Tibial artery (tissue), 4 donors: ENCODE measurements around the gene GALP.

Experiments used
- DNase-seq, 2 donors: peaks; one replicate each; pipeline ENCODE4 v3.0.0-alpha.2; 2019
- H3K27ac ChIP-seq, 2 donors: fragments of 200-600 bp; sonication (generic) in 1 of 2; 1 replicate in 1 of 2; 2 replicates in 1 of 2; pipeline ENCODE4 v1.5.1; 2018 to 2019; ENCODE audit warnings: mild to moderate bottlenecking in 1 of 2
- H3K27me3 ChIP-seq, 2 donors: fragments of 200-600 bp; sonication (generic) in 1 of 2; one replicate each; pipeline versions ENCODE4 v1.5.1 to v1.6.0; 2016 to 2019
- H3K36me3 ChIP-seq, 3 donors: fragments of 200-600 bp; sonication (generic) in 2 of 3; one replicate each; pipeline ENCODE4 v1.5.1; 2016 to 2019; ENCODE audit warnings: mild to moderate bottlenecking in 2 of 3
- H3K4me1 ChIP-seq, 4 donors: fragments of 200-600 bp; sonication (generic) in 2 of 4; 1 replicate in 3 of 4; 2 replicates in 1 of 4; pipeline ENCODE4 v1.5.1; 2016 to 2019
- H3K4me3 ChIP-seq, 2 donors: fragments of 200-600 bp; sonication (generic) in 1 of 2; 1 replicate in 1 of 2; 2 replicates in 1 of 2; pipeline ENCODE4 v1.5.1; 2018 to 2019; ENCODE audit warnings: mild to moderate bottlenecking in 2 of 2
- H3K9me3 ChIP-seq, 3 donors: fragments of 200-600 bp; sonication (generic) in 1 of 3; one replicate each; pipeline ENCODE4 v1.5.1; 2016 to 2019
- intact Hi-C: fragments of 100-400 bp; cut with DNase I; formaldehyde crosslinking; loops from one replicate; pipeline ENCODE4 v1.15.0; 2023; ENCODE audit warnings: low total_unique reads
- TF ChIP-seq, protein P1 (sequence below), 2 experiments: fragments of 200-600 bp in 1 of 2; fragments of 450-650 bp in 1 of 2; IDR thresholded peaks; one replicate each; pipeline ENCODE4 v1.5.1; 2017 to 2019; ENCODE audit warnings: antibody characterized with exemption in 2 of 2, mild to moderate bottlenecking in 1 of 2, moderate library complexity in 1 of 2

GALP gene

DNA sequence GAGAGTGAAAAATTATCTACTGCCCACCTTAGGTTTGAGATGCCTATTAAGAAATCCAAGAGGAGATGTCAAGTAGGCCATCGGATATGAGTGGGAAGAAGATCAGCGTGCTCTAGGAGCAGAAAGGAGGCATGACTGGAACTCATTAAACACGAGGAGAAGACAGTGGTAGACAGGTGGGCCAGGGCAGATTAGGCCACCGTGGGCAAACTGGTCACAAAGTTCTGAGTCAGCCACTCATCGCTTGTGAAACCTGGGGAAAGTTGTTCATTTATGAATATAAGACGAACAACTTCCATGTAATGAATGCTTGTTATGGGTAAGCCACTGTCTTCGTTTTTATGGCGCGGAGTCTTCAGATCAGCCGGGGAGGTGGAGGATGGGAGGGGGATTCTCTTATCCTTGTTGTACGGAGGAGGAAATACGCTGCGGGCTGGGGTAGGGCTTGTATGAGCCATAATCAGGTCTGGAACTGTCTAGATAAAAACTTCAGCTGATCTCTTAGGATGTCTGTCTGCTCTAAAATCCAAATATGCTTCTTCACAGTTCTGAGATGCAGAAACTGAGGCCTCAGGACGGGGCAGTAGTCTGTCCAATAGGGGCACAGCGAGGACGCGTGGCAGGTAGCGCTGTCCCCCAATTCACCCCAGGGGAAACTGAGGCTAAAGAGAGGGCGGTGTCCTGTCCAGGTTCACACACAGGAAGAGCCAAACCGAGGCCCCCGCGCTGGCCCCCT, 35.8 kb upstream of the GALP start:
- no peaks in the 10 kb centered on the region for H3K36me3 ChIP-seq
- H3K27ac ChIP-seq = peak overlapping the region; percentile 89 to 95
- TF ChIP-seq, protein P1, sequence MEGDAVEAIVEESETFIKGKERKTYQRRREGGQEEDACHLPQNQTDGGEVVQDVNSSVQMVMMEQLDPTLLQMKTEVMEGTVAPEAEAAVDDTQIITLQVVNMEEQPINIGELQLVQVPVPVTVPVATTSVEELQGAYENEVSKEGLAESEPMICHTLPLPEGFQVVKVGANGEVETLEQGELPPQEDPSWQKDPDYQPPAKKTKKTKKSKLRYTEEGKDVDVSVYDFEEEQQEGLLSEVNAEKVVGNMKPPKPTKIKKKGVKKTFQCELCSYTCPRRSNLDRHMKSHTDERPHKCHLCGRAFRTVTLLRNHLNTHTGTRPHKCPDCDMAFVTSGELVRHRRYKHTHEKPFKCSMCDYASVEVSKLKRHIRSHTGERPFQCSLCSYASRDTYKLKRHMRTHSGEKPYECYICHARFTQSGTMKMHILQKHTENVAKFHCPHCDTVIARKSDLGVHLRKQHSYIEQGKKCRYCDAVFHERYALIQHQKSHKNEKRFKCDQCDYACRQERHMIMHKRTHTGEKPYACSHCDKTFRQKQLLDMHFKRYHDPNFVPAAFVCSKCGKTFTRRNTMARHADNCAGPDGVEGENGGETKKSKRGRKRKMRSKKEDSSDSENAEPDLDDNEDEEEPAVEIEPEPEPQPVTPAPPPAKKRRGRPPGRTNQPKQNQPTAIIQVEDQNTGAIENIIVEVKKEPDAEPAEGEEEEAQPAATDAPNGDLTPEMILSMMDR (IDR thresholded peaks at IDR 0.05) = no peak
- no peak for DNase-seq
- intact Hi-C loops = loop anchor here (2.0 kb wide), 1 partner anchor 19 kb away; the partner anchor contains the start of gene ZNF787
- peak overlapping the region; percentile 60 to 70 for H3K4me3 ChIP-seq
- H3K4me1 ChIP-seq = peaks cover 0 to 34% (median 18%) of the 10 kb centered on the region in 4 donors
- no peaks in the 10 kb centered on the region for H3K27me3 ChIP-seq
- H3K9me3 ChIP-seq = no peaks in the 10 kb centered on the region

DNA sequence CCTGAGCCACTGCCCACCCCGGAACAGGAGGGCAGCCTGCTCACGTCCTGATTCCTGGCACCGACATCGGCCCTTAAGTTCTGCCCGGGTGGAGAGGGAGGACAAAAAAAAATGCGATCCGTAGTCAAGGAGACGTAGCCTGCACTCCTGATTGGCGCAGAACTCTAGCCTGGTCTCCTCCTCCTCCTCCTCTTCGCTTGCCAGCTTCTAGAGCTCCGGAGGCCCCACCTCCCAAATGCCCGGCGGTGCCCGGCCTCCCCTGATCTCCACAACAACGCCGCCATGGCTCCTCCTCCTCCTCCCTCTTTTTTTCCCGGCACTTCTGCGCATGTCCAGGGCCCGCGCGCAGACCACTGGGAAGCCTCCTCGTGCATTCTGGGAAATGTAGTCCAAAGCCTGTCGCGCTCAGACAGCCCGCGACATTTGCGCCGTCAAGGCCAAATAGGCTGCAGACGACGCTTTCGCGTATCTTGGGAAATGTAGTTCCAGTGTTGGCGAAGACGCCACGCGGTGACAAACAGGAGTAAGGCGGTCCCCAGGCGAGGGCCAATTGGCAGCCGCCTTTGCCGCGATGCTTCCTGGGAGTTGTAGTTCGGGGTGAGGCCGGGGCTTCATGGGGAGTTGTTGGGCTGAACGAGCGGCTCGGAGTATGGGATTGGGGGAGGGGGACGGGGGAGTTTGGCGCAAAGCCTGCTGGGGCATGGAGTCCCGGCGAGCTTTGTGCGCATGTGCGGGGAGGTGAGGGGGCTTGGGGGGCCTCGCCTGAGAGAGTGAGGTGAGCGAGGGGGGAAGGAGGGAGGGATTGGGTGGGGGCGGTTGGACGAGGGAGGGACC, 35.0 kb upstream of the GALP start, which contains the start of gene ZNF444:
Gene ZNF444 (plus strand): TSS at position 705 of the 834 bp plus-strand sequence. CDS start 5,625 bp downstream, outside the sequence.
- TF ChIP-seq, protein P1 (IDR thresholded peaks at IDR 0.05) = no peak
- H3K9me3 ChIP-seq = no peaks in the 10 kb centered on the region
- intact Hi-C loops = loop anchor here (2.0 kb wide), 1 partner anchor 20 kb away; the partner anchor contains the start of gene ZNF787
- H3K27ac ChIP-seq = peak within 1 kb of the TSS; percentile 89 to 95
- no peaks in the 10 kb centered on the region for H3K27me3 ChIP-seq
- peaks cover 0 to 4% (median 0%) of the 10 kb centered on the region in 3 donors for H3K36me3 ChIP-seq
- peaks cover 0 to 34% (median 18%) of the 10 kb centered on the region in 4 donors for H3K4me1 ChIP-seq
- peak; percentile 99 to 100 for DNase-seq
- peak within 1 kb of the TSS; percentile 60 to 70 for H3K4me3 ChIP-seq

DNA sequence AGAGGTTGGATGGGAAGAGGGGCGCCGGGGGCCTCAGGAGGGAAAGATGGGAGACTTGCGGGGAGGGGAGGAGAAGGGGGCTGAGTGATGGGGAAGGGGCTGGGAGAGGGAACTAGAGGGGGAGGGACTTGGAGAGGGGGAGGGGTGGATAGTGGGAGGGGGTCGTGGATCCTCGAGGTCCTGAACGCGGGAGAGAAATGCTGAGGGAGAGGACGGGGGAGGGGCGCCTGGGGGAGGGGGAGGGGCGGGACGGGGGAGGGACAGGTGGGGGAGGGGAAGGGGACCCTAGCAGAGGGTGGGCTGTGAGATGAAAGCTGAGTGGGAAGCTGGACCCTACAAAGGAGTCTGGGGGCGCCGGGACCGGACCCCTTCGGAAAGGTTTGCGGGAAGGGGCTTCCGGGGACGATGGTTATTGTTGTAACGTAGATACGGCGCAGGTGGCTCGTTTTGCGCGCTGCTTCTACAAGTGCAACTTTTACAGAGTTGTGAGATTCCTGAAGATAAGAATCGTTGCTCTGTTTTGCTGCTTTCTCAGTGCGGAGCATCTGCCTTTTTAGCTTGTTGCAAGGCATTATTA, 34.3 kb upstream of the GALP start:
- no peak for DNase-seq
- H3K4me1 ChIP-seq = peaks cover 0 to 34% (median 18%) of the 10 kb centered on the region in 4 donors
- TF ChIP-seq, protein P1 (IDR thresholded peaks at IDR 0.05) = no peak
- H3K4me3 ChIP-seq = peak overlapping the region; percentile 60 to 70
- peak overlapping the region; percentile 89 to 95 for H3K27ac ChIP-seq
- H3K9me3 ChIP-seq = no peaks in the 10 kb centered on the region
- intact Hi-C loops = loop anchor here (2.0 kb wide), 1 partner anchor 21 kb away; the partner anchor contains the start of gene ZNF787
- peaks cover 0 to 11% (median 1%) of the 10 kb centered on the region in 3 donors for H3K36me3 ChIP-seq
- H3K27me3 ChIP-seq = no peaks in the 10 kb centered on the region

DNA sequence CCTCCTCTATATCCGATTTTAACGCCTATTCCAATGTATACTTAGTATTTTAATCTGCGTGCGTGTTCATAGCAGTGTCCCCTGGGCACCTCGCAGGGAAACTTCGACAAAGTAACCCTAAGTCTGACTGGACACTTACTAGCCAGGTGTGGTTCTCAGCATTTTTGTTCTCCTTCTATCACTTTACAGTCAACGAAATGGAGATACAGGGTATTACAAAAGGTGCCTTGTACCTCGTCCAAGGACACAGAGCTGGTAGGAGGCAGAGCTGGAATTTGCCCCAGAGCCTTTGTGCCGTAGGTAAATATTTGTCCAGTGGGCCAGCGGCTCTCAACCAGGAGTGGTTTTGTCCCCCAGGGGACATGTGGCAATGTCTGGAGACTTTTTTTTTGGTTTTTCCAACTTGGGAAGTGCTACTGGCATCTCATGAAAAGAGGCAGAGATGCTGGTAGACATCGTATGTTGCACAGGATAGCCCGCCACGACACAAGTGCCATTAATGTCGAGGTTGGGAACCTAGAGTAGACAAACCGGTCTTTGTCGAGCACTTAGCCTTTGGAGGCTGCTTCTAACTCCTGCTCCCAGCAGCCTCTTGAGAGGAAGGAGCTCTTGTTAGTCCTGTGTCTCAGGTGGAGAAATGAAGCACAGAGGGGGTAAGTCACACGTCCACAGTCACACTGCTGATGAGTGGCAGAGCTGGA, 33.6 kb upstream of the GALP start:
- DNase-seq = no peak

More for the DNA sequence above, 33.6 kb upstream of the GALP start:
- Histone ChIP-seq H3K4me3 (peak overlapping the region; percentile 60 to 70), H3K9me3 (no peaks in the 10 kb centered on the region), H3K36me3 (peaks cover 3 to 19% (median 9%) of the 10 kb centered on the region in 3 donors), H3K4me1 (peaks cover 0 to 34% (median 18%) of the 10 kb centered on the region in 4 donors), H3K27ac (peak overlapping the region; percentile 89 to 95), H3K27me3 (no peaks in the 10 kb centered on the region)
- TF ChIP-seq, protein P1 (IDR thresholded peaks at IDR 0.05) = no peak
- intact Hi-C loops = no loop called here
